Neuronal stem cell (in vitro differentiated cells): ENCODE measurements around the gene VDAC1.

Experiments used
- DNase-seq: peaks from one replicate; pipeline ENCODE4 v3.0.0-alpha.2; 2013; ENCODE audit warnings: low spot score
- H2AFZ ChIP-seq: one replicate; pipeline ENCODE4 v1.6.1; 2013; ENCODE audit warnings: mild to moderate bottlenecking, low read length, inconsistent platforms
- H2AK5ac ChIP-seq: 2 replicates; pipeline ENCODE4 v1.6.1; 2013; ENCODE audit warnings: low read depth, mild to moderate bottlenecking, inconsistent platforms, low read length, moderate library complexity, mixed read lengths
- H2BK120ac ChIP-seq: 2 replicates; pipeline ENCODE4 v1.6.1; 2013; ENCODE audit warnings: low read depth, mild to moderate bottlenecking, inconsistent platforms, low read length, moderate library complexity, mixed read lengths
- H2BK12ac ChIP-seq: one replicate; pipeline ENCODE4 v1.6.1; 2013; ENCODE audit warnings: low read length, inconsistent platforms
- H2BK15ac ChIP-seq: 2 replicates; pipeline ENCODE4 v1.6.1; 2013; ENCODE audit warnings: mild to moderate bottlenecking, low read length, inconsistent platforms, mixed read lengths
- H2BK5ac ChIP-seq: one replicate; pipeline ENCODE4 v1.6.1; 2013; ENCODE audit warnings: inconsistent platforms, mild to moderate bottlenecking, low read length, moderate library complexity
- H3K14ac ChIP-seq: one replicate; pipeline ENCODE4 v1.6.1; 2013; ENCODE audit warnings: low read length, inconsistent platforms
- H3K18ac ChIP-seq: 2 replicates; pipeline ENCODE4 v1.6.1; 2013; ENCODE audit warnings: low read length, inconsistent platforms
- H3K23ac ChIP-seq: 2 replicates; pipeline ENCODE4 v1.6.1; 2013; ENCODE audit warnings: low read depth, mild to moderate bottlenecking, mixed read lengths, low read length, inconsistent platforms; ENCODE audit not compliant: poor library complexity
- H3K27ac ChIP-seq: replicated peaks from 3 replicates; pipeline ENCODE4 v1.5.1; 2013; ENCODE audit warnings: low read length, inconsistent platforms
- H3K27me3 ChIP-seq, 3 experiments: 2 replicates each; pipeline ENCODE4 v1.6.1; 2013; ENCODE audit warnings: low read length in 3 of 3, mild to moderate bottlenecking in 2 of 3, inconsistent platforms in 1 of 3, low read depth in 1 of 3, mixed read lengths in 1 of 3, moderate library complexity in 1 of 3; ENCODE audit not compliant: control insufficient read depth in 3 of 3, insufficient read depth in 3 of 3
- H3K36me3 ChIP-seq, 2 donors: replicated peaks in 1 of 2; 2 replicates each; pipeline ENCODE4 v1.6.1; 2013; ENCODE audit warnings: low read length in 2 of 2; ENCODE audit not compliant: control insufficient read depth in 2 of 2, insufficient read depth in 2 of 2
- H3K4ac ChIP-seq: 2 replicates; pipeline ENCODE4 v1.6.1; 2013; ENCODE audit warnings: inconsistent platforms, mild to moderate bottlenecking, low read length, moderate library complexity
- H3K4me1 ChIP-seq, 2 donors: 1 replicate in 1 of 2; 2 replicates in 1 of 2; pipeline ENCODE4 v1.6.1; 2013; ENCODE audit warnings: low read length in 2 of 2, low read depth in 1 of 2; ENCODE audit not compliant: control insufficient read depth in 2 of 2, insufficient read depth in 1 of 2
- H3K4me2 ChIP-seq: one replicate; pipeline ENCODE4 v1.6.1; 2013; ENCODE audit warnings: mild to moderate bottlenecking, low read length, inconsistent platforms; ENCODE audit not compliant: insufficient read depth, poor library complexity, severe bottlenecking
- H3K4me3 ChIP-seq, 2 donors: 2 replicates each; pipeline ENCODE4 v1.5.1; 2013; ENCODE audit warnings: low read length in 2 of 2, mild to moderate bottlenecking in 2 of 2, inconsistent platforms in 1 of 2, moderate library complexity in 1 of 2
- H3K79me1 ChIP-seq: one replicate; pipeline ENCODE4 v1.6.1; 2013; ENCODE audit warnings: low read depth, mild to moderate bottlenecking, inconsistent platforms, low read length, moderate library complexity
- H3K9ac ChIP-seq: one replicate; pipeline ENCODE4 v1.6.1; 2013; ENCODE audit warnings: mild to moderate bottlenecking, low read depth, low read length, inconsistent platforms; ENCODE audit not compliant: poor library complexity
- H3K9me3 ChIP-seq, 2 donors: replicated peaks in 1 of 2; 2 replicates each; pipeline versions ENCODE3 to v1.6.1; 2013; ENCODE audit warnings: low read length in 2 of 2, mild to moderate bottlenecking in 2 of 2, inconsistent platforms in 1 of 2, low read depth in 1 of 2, mixed read lengths in 1 of 2, moderate library complexity in 1 of 2; ENCODE audit not compliant: control insufficient read depth in 2 of 2, insufficient read depth in 1 of 2
- H4K8ac ChIP-seq: one replicate; pipeline ENCODE4 v1.6.1; 2013; ENCODE audit warnings: low read depth, mild to moderate bottlenecking, inconsistent platforms, low read length, moderate library complexity
- H4K91ac ChIP-seq: one replicate; pipeline ENCODE4 v1.6.1; 2013; ENCODE audit warnings: low read length, low read depth, mild to moderate bottlenecking, inconsistent platforms; ENCODE audit not compliant: poor library complexity
- WGBS, 2 donors: extraction: QIAGEN DNeasy Blood & Tissue Kit; methylation state at CpG; one replicate each; pipeline ENCODE4 v1.1.7; 2013; ENCODE audit warnings: missing lambda C conversion rate in 2 of 2, mixed read lengths in 1 of 2; ENCODE audit not compliant: insufficient read length in 2 of 2, insufficient replicate concordance in 1 of 2; ENCODE audit errors: extremely low coverage in 2 of 2; 5-methylcytosine and 5-hydroxymethylcytosine counted together

VDAC1 gene

DNA sequence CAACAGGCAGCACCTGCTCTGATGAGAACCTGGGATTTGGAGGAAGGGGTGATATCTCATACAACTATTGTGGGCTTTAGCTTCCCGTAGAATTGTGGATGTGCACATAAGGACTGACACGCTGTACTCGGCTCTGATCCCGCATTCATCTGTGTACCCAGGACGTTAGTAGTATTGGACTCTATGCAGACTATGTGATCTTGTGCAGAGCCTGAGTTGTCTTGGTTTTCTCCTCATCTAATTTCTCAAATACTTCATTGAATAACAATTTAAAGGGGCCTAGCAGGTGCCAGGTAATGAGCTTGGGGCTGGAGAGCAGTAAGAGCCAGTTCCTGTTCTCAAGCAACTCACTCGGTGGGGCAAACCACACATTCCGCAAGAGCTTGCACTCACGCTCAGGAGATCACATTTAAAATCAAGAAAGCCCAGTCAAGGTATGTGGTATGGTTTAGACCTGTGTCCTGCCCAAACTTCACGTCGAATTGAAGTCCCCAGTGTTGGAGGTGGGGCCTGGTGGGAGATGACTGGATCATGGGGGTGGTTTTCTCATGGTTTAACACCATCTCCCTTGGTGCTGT is 51.1 kb downstream of the VDAC1 start:
- peaks cover 11 to 42% of the 10 kb centered on the region in 2 donors for H3K36me3 ChIP-seq
- no peaks in the 10 kb centered on the region for H3K4me1 ChIP-seq
- no peaks in the 10 kb centered on the region for H3K27me3 ChIP-seq
- DNase-seq: no peak
- no peak overlapping the region for H3K4ac ChIP-seq
- H3K79me1 ChIP-seq: no peaks in the 10 kb centered on the region
- H3K4me3 ChIP-seq: no peak overlapping the region
- H3K23ac ChIP-seq: no peak overlapping the region
- no peak overlapping the region for H4K8ac ChIP-seq
- H2AFZ ChIP-seq: no peak overlapping the region
- H2BK120ac ChIP-seq: no peak overlapping the region
- no peak overlapping the region for H3K27ac ChIP-seq
- WGBS, 2 donors: no CpG with 5 or more reads among the region's 10 CpGs
- H2BK15ac ChIP-seq: no peak overlapping the region
- no peak overlapping the region for H3K14ac ChIP-seq
- no peak overlapping the region for H2AK5ac ChIP-seq
- no peak overlapping the region for H3K4me2 ChIP-seq
- peaks cover 0 to 5% of the 10 kb centered on the region in 2 donors for H3K9me3 ChIP-seq
- no peak overlapping the region for H2BK5ac ChIP-seq
- H2BK12ac ChIP-seq: no peak overlapping the region
- no peak overlapping the region for H4K91ac ChIP-seq
- no peak overlapping the region for H3K9ac ChIP-seq
- no peak overlapping the region for H3K18ac ChIP-seq

DNA sequence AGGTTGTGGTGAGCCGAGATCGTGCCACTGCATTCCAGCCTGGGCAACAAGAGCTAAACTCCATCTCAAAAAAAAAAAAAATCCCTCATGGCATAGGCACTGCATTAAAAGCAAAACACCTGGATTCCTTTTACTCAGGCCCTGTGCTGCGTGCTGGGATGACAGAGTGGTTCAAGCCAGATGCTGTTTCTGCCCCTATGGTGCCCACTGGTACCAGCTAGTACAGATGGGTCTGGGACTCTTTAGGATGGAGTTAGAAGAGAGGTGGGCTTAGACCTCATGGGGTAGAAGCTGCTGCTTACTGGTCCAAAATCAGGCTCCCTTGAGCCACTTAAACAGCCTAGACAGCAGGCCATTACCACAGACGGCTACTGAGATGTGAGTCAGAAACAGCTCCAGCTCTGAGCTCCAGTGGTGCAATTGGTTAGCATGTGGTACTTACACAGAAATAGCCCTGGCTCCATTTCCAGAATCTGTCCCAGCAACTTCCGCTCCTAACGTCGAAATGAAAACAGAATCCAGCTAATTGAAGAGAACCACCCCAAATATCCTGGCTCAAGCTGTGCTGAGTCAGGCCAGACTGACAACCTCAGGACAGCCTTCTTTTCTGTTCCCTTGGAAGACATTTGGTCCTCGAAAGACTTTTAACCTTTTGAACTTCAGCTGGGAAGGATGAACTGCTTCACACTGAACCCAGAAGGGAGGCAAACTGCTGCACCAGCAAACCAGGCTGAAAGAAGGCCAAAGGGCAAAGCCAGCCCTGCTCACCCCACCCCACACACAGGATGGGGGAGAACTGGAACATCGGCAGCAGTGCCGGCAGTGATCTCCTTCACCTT is 51.8 kb downstream of the VDAC1 start:
- Histone ChIP-seq H3K9me3 (peaks cover 0 to 5% of the 10 kb centered on the region in 2 donors), H2BK120ac (no peak overlapping the region), H4K8ac (no peak overlapping the region), H2AK5ac (no peak overlapping the region), H2BK15ac (no peak overlapping the region), H2BK12ac (no peak overlapping the region), H3K27ac (no peak overlapping the region), H3K18ac (no peak overlapping the region), H2AFZ (no peak overlapping the region), H3K4me2 (no peak overlapping the region), H3K36me3 (peaks cover 9 to 37% of the 10 kb centered on the region in 2 donors), H3K23ac (no peak overlapping the region), H3K4me1 (no peaks in the 10 kb centered on the region), H3K4ac (no peak overlapping the region), H3K14ac (no peak overlapping the region), H4K91ac (no peak overlapping the region), H3K4me3 (no peak overlapping the region), H2BK5ac (no peak overlapping the region), H3K27me3 (no peaks in the 10 kb centered on the region), H3K9ac (no peak overlapping the region), H3K79me1 (no peaks in the 10 kb centered on the region)
- no CpG with 5 or more reads among the region's 10 CpGs for WGBS, 2 donors
- DNase-seq: no peak

DNA sequence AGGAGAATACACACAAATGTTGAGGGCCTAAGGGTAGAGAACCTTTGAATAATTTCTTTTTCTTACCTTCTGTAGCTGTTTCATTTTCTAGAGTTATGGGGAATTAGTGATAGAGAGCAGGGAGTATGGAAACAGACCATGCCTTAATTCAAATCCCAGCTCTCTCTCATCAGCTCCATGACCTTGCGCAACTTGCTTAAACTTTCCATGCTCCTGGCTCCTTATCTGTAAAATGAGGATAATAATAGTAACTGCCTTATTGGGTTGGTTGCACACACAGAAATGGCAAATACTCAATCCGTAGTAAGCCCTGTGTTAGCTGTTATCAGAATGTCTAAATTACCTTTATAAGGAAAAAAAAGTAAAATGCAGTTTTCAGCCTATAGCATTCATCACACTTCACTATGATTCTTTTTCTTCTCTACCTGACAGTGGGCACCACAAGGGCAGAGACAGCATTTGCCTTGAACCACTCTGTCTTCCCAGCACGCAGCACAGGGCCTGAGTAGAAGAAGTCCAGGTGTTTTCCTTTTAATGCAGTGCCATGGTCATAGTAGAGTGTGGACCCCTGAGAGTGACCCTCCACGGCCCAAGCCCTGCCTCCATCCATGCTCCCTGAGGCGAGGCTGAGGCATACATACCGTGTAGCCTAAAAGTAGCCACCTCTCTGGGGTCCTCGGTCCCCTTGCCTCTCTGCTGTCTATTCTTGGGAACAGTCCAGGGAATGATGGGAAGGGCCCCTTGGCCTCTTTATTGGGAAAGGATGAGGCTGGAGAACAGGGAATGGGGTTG is 53.8 kb downstream of the VDAC1 start:
- no peak overlapping the region for H2AK5ac ChIP-seq
- H3K4me1 ChIP-seq: no peaks in the 10 kb centered on the region
- WGBS, 2 donors: no CpG with 5 or more reads among the region's 7 CpGs
- H2BK5ac ChIP-seq: no peak overlapping the region
- H4K91ac ChIP-seq: no peak overlapping the region
- no peak overlapping the region for H2BK12ac ChIP-seq
- no peak overlapping the region for H3K14ac ChIP-seq
- H3K4ac ChIP-seq: no peak overlapping the region
- peaks cover 0 to 5% of the 10 kb centered on the region in 2 donors for H3K9me3 ChIP-seq
- H3K23ac ChIP-seq: no peak overlapping the region
- no peak overlapping the region for H4K8ac ChIP-seq
- no peak overlapping the region for H3K18ac ChIP-seq
- peaks cover 0 to 3% (median 0%) of the 10 kb centered on the region in 3 experiments for H3K27me3 ChIP-seq
- no peaks in the 10 kb centered on the region for H3K79me1 ChIP-seq
- H3K4me2 ChIP-seq: no peak overlapping the region
- H3K4me3 ChIP-seq: no peak overlapping the region
- H3K9ac ChIP-seq: no peak overlapping the region
- H2AFZ ChIP-seq: no peak overlapping the region
- H2BK120ac ChIP-seq: no peak overlapping the region
- DNase-seq: no peak
- H3K27ac ChIP-seq: no peak overlapping the region
- H3K36me3 ChIP-seq: peaks cover 6 to 18% of the 10 kb centered on the region in 2 donors
- H2BK15ac ChIP-seq: no peak overlapping the region

DNA sequence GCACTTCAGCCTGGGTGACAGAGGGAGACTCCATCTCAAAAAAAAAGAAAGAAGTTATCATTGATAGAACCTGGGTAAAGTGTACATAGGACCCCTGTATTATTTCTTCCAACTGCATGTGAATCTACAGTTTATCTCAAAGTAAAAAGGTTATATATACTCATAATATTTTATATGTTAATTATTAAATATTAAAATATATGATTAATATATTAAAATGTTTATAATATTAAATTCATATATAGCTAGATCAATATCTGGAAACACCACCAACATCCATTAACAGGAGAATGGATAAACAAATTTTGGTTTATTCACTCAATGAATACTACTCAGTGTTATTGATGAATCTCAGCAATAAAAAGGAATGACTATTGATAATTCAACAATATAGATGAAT is 56.1 kb downstream of the VDAC1 start:
- no peak overlapping the region for H2BK120ac ChIP-seq
- H2AFZ ChIP-seq: no peak overlapping the region
- no peak overlapping the region for H3K9ac ChIP-seq
- DNase-seq: no peak
- no peak overlapping the region for H4K91ac ChIP-seq
- no peak overlapping the region for H4K8ac ChIP-seq
- no peaks in the 10 kb centered on the region for H3K9me3 ChIP-seq
- H3K4ac ChIP-seq: no peak overlapping the region
- H3K27ac ChIP-seq: no peak overlapping the region
- H2BK5ac ChIP-seq: no peak overlapping the region
- no peaks in the 10 kb centered on the region for H3K4me1 ChIP-seq
- no peak overlapping the region for H2AK5ac ChIP-seq
- H3K4me2 ChIP-seq: no peak overlapping the region
- no peak overlapping the region for H3K23ac ChIP-seq
- H3K36me3 ChIP-seq: no peaks in the 10 kb centered on the region
- no peak overlapping the region for H3K18ac ChIP-seq
- no peak overlapping the region for H2BK12ac ChIP-seq
- no peak overlapping the region for H3K4me3 ChIP-seq
- H3K27me3 ChIP-seq: peaks cover 0 to 3% (median 0%) of the 10 kb centered on the region in 3 experiments
- H2BK15ac ChIP-seq: no peak overlapping the region
- no peak overlapping the region for H3K14ac ChIP-seq
- H3K79me1 ChIP-seq: no peaks in the 10 kb centered on the region
